ENCODE measurements around the gene PCGF1.

The PCGF1 gene

DNA sequence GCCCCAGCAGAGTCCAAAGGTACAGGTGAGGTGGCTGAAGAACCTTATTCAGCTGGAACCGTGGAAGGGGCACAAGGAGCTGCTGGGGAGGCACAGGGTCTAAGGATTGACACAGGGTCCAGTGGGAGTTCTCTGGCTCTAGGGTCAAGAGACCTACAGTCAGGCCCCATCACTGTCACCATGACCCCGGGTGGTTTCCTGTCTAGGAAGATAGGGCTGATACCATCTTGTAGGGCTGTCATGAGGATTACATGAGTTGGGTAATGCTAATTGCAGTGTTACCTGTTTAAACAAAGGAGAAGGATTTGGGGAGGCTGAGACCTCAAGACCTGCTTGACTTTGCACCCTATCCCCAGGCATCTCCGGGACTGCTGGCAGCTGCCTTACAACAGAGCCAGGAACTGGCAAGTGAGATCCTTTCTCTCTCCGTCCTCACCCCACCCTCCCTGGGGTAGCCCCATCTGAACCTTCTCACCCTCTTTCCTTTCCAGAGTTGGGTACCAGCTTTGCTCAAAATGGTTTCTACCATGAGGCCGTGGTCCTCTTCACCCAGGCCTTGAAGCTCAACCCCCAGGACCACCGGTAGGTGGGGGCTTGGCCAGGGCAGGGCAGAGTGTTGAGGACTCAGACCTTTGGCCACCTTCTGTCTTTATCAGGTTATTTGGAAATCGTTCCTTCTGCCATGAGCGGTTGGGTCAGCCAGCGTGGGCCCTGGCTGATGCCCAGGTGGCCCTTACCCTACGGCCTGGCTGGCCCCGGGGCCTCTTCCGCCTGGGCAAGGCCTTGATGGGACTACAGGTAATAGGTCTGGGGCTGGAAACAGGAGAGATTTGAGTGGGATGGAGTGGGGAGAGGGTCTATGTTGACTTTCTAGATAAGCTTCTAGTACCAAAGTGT, 15.6 kb downstream of the PCGF1 start:
- TF ChIP-seq NFIC (IDR thresholded peaks at IDR 0.05) (no peak), TAF1 (IDR thresholded peaks at IDR 0.05; ENCODE audit: low read depth) (no peak), FOXM1 (IDR thresholded peaks at IDR 0.05; ENCODE audit: borderline replicate concordance, low read depth) (no peak), TCF12 (IDR thresholded peaks at IDR 0.05; ENCODE audit: low read depth) (no peak), YY1 (IDR thresholded peaks at IDR 0.05; ENCODE audit: low read depth) (no peak), CREB1 (IDR thresholded peaks at IDR 0.05; ENCODE audit: low read depth) (no peak), USF1 (IDR thresholded peaks at IDR 0.05) (no peak), CEBPB (IDR thresholded peaks at IDR 0.05) (no peak), ZBTB7A (IDR thresholded peaks at IDR 0.05; ENCODE audit: low read depth) (no peak), TEAD4 (IDR thresholded peaks at IDR 0.05) (no peak), EGR1 (IDR thresholded peaks at IDR 0.05) (no peak), RAD21 (IDR thresholded peaks at IDR 0.05; ENCODE audit: low read depth) (no peak), EP300 (IDR thresholded peaks at IDR 0.05; ENCODE audit: borderline replicate concordance) (no peak)
- TF ChIP-seq, protein P1, sequence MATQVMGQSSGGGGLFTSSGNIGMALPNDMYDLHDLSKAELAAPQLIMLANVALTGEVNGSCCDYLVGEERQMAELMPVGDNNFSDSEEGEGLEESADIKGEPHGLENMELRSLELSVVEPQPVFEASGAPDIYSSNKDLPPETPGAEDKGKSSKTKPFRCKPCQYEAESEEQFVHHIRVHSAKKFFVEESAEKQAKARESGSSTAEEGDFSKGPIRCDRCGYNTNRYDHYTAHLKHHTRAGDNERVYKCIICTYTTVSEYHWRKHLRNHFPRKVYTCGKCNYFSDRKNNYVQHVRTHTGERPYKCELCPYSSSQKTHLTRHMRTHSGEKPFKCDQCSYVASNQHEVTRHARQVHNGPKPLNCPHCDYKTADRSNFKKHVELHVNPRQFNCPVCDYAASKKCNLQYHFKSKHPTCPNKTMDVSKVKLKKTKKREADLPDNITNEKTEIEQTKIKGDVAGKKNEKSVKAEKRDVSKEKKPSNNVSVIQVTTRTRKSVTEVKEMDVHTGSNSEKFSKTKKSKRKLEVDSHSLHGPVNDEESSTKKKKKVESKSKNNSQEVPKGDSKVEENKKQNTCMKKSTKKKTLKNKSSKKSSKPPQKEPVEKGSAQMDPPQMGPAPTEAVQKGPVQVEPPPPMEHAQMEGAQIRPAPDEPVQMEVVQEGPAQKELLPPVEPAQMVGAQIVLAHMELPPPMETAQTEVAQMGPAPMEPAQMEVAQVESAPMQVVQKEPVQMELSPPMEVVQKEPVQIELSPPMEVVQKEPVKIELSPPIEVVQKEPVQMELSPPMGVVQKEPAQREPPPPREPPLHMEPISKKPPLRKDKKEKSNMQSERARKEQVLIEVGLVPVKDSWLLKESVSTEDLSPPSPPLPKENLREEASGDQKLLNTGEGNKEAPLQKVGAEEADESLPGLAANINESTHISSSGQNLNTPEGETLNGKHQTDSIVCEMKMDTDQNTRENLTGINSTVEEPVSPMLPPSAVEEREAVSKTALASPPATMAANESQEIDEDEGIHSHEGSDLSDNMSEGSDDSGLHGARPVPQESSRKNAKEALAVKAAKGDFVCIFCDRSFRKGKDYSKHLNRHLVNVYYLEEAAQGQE (IDR thresholded peaks at IDR 0.05; ENCODE audit: low read depth): no peak
- TF ChIP-seq, protein P2, sequence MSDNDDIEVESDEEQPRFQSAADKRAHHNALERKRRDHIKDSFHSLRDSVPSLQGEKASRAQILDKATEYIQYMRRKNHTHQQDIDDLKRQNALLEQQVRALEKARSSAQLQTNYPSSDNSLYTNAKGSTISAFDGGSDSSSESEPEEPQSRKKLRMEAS (IDR thresholded peaks at IDR 0.05): no peak

GRCh38 chr2:74489906-74490305, 17.6 kb downstream of the PCGF1 start:
- TF ChIP-seq RAD21 (IDR thresholded peaks at IDR 0.05; ENCODE audit: low read depth) (no peak), EP300 (IDR thresholded peaks at IDR 0.05; ENCODE audit: borderline replicate concordance) (no peak), FOXM1 (IDR thresholded peaks at IDR 0.05; ENCODE audit: borderline replicate concordance, low read depth) (no peak), TEAD4 (IDR thresholded peaks at IDR 0.05) (no peak), NFIC (IDR thresholded peaks at IDR 0.05) (no peak), CREB1 (IDR thresholded peaks at IDR 0.05; ENCODE audit: low read depth) (no peak), ZBTB7A (IDR thresholded peaks at IDR 0.05; ENCODE audit: low read depth) (no peak), TAF1 (IDR thresholded peaks at IDR 0.05; ENCODE audit: low read depth) (no peak), TCF12 (IDR thresholded peaks at IDR 0.05; ENCODE audit: low read depth) (no peak), EGR1 (IDR thresholded peaks at IDR 0.05) (no peak), CEBPB (IDR thresholded peaks at IDR 0.05) (no peak), USF1 (IDR thresholded peaks at IDR 0.05) (no peak)

DNA sequence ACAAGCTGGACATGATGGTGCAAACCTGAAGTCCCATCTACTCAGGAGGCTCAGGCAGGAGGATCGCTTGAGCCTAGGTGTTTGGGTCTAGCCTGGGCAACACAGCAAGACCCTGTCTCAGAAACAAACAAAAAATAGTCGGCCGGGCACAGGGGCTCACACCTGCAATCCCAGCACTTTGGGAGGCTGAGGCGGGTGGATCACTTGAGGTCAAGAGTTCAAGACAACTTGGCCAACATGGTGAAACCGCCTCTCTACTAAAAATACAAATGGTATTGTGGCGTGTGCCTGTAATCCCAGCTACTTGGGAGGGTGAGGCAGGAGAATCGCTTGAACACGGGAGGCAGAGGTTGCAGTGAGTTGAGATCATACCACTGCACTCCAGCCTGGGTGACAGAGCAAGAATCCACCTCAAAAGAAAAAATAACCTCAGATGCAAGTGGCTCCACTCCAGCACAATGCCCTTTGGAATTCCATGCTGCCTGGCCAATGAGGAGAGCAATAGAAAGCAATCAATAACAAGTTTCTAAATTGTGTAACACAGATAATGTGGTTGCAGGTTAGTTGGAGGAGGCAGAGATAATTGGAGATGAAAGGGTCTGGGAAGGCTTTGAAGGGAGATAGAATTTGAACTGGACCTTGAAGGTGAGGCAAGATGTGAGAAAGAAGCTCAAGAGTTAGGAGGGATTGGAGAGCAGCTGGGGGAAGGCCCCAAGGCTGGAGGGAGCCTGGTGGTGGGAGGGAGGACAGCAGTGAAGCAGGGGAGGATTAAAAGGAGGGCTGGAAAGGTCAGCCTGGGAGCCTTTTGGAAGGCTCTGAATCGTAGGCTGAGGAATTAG, 18.6 kb downstream of the PCGF1 start:
- TF ChIP-seq EP300 (IDR thresholded peaks at IDR 0.05; ENCODE audit: borderline replicate concordance) (no peak), CEBPB (IDR thresholded peaks at IDR 0.05) (no peak), RAD21 (IDR thresholded peaks at IDR 0.05; ENCODE audit: low read depth) (no peak), USF1 (IDR thresholded peaks at IDR 0.05) (no peak), FOXM1 (IDR thresholded peaks at IDR 0.05; ENCODE audit: borderline replicate concordance, low read depth) (no peak), EGR1 (IDR thresholded peaks at IDR 0.05) (no peak), NFIC (IDR thresholded peaks at IDR 0.05) (no peak), YY1 (IDR thresholded peaks at IDR 0.05; ENCODE audit: low read depth) (no peak), TCF12 (IDR thresholded peaks at IDR 0.05; ENCODE audit: low read depth) (no peak), TAF1 (IDR thresholded peaks at IDR 0.05; ENCODE audit: low read depth) (no peak), TEAD4 (IDR thresholded peaks at IDR 0.05) (no peak), ZBTB7A (IDR thresholded peaks at IDR 0.05; ENCODE audit: low read depth) (no peak), CREB1 (IDR thresholded peaks at IDR 0.05; ENCODE audit: low read depth) (no peak)
- TF ChIP-seq, protein P2 (IDR thresholded peaks at IDR 0.05): no peak
- TF ChIP-seq, protein P1 (IDR thresholded peaks at IDR 0.05; ENCODE audit: low read depth): no peak

- TF ChIP-seq EGR1 (IDR thresholded peaks at IDR 0.05) (no peak), RAD21 (IDR thresholded peaks at IDR 0.05; ENCODE audit: low read depth) (no peak)
Measured at GRCh38 chr2:74486141-74486540, 21.4 kb downstream of the PCGF1 start.
